SKM-1 treated with dmso at 0.1 percent for 144 hours (cell line): Measurements from ENCODE around the gene GGT1.
"Not testable (repeated sequence)": the region's sequence is repeated elsewhere in the genome, so short reads cannot be mapped to it uniquely, and the experiment has no call there.

ENCODE experiments used
- DNase-seq: peaks from one replicate; lab custom pipeline; 2025; ENCODE audit not compliant: unreplicated experiment; lab: John Stamatoyannopoulos, UW

The GGT1 gene

GRCh38 chr22:24602847-24603769, at the start of gene GGT1:
Gene GGT1 (plus strand): TSS chr22:24603193. CDS start chr22:24611082, 7,889 bp downstream.
- not testable (repeated sequence) for DNase-seq

- DNase-seq, result no peak
These were observed 49.2 kb upstream of the GGT1 start for GRCh38 chr22:24553597-24554312.

GRCh38 chr22:24554313-24555164, 48.5 kb upstream of the GGT1 start, which contains the start of gene GUCD1:
Gene GUCD1 (minus strand): TSS chr22:24555138. CDS start chr22:24554991, 147 bp downstream.
- no peak for DNase-seq

GRCh38 chr22:24555165-24556039, 47.6 kb upstream of the GGT1 start, which contains the start of gene SNRPD3:
Gene SNRPD3 (plus strand): TSS chr22:24555999. CDS start chr22:24557675, 1,676 bp downstream.
- peak; percentile 96 for DNase-seq

GRCh38 chr22:24559471-24559870, 43.5 kb upstream of the GGT1 start:
- no peak for DNase-seq

GRCh38 chr22:24563246-24563645, 39.7 kb upstream of the GGT1 start:
- no peak for DNase-seq

- no peak for DNase-seq
These were observed 38.5 kb upstream of the GGT1 start for GRCh38 chr22:24564376-24565058.

GRCh38 chr22:24565077-24565476, 37.9 kb upstream of the GGT1 start:
- no peak for DNase-seq

- no peak for DNase-seq
These were observed 36.0 kb upstream of the GGT1 start for GRCh38 chr22:24566899-24567511.

- DNase-seq, result no peak
These were observed 35.3 kb upstream of the GGT1 start for GRCh38 chr22:24567668-24568067.

- DNase-seq, result no peak
These were observed 31.7 kb upstream of the GGT1 start for GRCh38 chr22:24571266-24571665.

- no peak for DNase-seq
These were observed 26.2 kb upstream of the GGT1 start for GRCh38 chr22:24576778-24577177.

- no peak for DNase-seq
These were observed 24.4 kb upstream of the GGT1 start for GRCh38 chr22:24578355-24579257.

- DNase-seq, result no peak
These were observed 23.8 kb upstream of the GGT1 start for GRCh38 chr22:24579258-24579601.

- DNase-seq, result no peak
These were observed 22.7 kb upstream of the GGT1 start for GRCh38 chr22:24580276-24580675.

- no peak for DNase-seq
These were observed 20.8 kb upstream of the GGT1 start for GRCh38 chr22:24582056-24582814.
